HCT116 (cell line): ENCODE results near the gene FHIT. TPM values are rescaled to one million over a fixed set of nuclear protein-coding genes. Genes with fewer than 3 reads are reported as not detected.

ENCODE experiments used
- ATAC-seq: fragments of 200-7000 bp; cut with Tn5 transposase; 2 replicates; pipeline ENCODE4 v1.9.1; 2020; ENCODE audit warnings: mild to moderate bottlenecking, moderate library complexity
- BruUV-seq: library from RNA; stranded (reverse); fragments of 400-500 nt; replicated peaks from 2 replicates; lab custom pipeline; 2021; lab: Mats Ljungman, UMichigan
- CTCF ChIA-PET: fragments of 300-600 bp; sonication (Branson Sonifier 250); formaldehyde crosslinking; loops from one replicate; lab custom pipeline; 2021; ENCODE audit warnings: antibody characterized with exemption; lab: Charles Lee
- POLR2A ChIA-PET: fragments of 300-600, 350-600 bp; sonication (Branson Sonifier 250); formaldehyde crosslinking; loops from one replicate; lab custom pipeline; 2021; ENCODE audit warnings: antibody characterized with exemption; lab: Charles Lee
- RAD21 ChIA-PET, 2 experiments: fragments of 300-600 bp; sonication (Branson Sonifier 250); formaldehyde crosslinking; loops; one replicate each; lab custom pipeline; 2023; ENCODE audit warnings: low total read pairs in 2 of 2; ENCODE audit not compliant: uncharacterized antibody in 2 of 2, unreplicated experiment in 2 of 2, low non-redundant PET in 1 of 2; lab: Charles Lee
- DNase-seq: peaks from one replicate; pipeline ENCODE4 v3.0.0-alpha.2; 2010; ENCODE audit warnings: low read depth, low spot score
- H2AFZ ChIP-seq: fragments of 200-600 bp; shearing (Covaris generic), sonication (generic); 2 replicates; pipeline ENCODE4 v1.6.1; 2017; ENCODE audit warnings: low read depth, mixed run types, mixed read lengths, antibody characterized with exemption, low read length; ENCODE audit not compliant: poor library complexity, severe bottlenecking
- H3K27ac ChIP-seq: 2 replicates; pipeline ENCODE4 v1.5.1; 2012; ENCODE audit warnings: low read depth, low read length
- H3K27me3 ChIP-seq: fragments of 200-600 bp; sonication (generic); 2 replicates; pipeline ENCODE4 v1.6.1; 2016; ENCODE audit warnings: mixed run types, low read length, mixed read lengths; ENCODE audit not compliant: insufficient read depth
- H3K36me3 ChIP-seq, 2 experiments: fragments of 200-500 bp in 1 of 2; fragments of 200-600 bp in 1 of 2; sonication (Bioruptor generic) in 1 of 2; sonication (generic) in 1 of 2; 2 replicates each; pipeline versions ENCODE4 v1.5.1 to v1.6.1; 2014 to 2016; ENCODE audit warnings: low read length in 2 of 2, inconsistent platforms in 1 of 2, mixed read lengths in 1 of 2, mixed run types in 1 of 2; ENCODE audit not compliant: insufficient read depth in 2 of 2, control insufficient read depth in 1 of 2
- H3K4me1 ChIP-seq, 2 experiments: fragments of 200-600 bp in 1 of 2; sonication (generic) in 1 of 2; 2 replicates each; pipeline versions ENCODE4 v1.5.1 to v1.6.1; 2012 to 2017; ENCODE audit warnings: low read length in 2 of 2, inconsistent platforms in 1 of 2, mild to moderate bottlenecking in 1 of 2, mixed read lengths in 1 of 2, mixed run types in 1 of 2, moderate library complexity in 1 of 2; ENCODE audit not compliant: insufficient read depth in 2 of 2, control insufficient read depth in 1 of 2
- H3K4me2 ChIP-seq: fragments of 200-600 bp; sonication (generic); 2 replicates; pipeline ENCODE4 v1.6.1; 2017; ENCODE audit warnings: mixed run types, low read length, mixed read lengths
- H3K4me3 ChIP-seq, 2 experiments: fragments of 200-600 bp in 1 of 2; sonication (generic) in 1 of 2; replicated peaks in 1 of 2; 2 replicates each; pipeline ENCODE4 v1.5.1; 2011 to 2016; ENCODE audit warnings: low read length in 2 of 2, control low read depth in 1 of 2, low read depth in 1 of 2, mild to moderate bottlenecking in 1 of 2, mixed read lengths in 1 of 2, mixed run types in 1 of 2
- H3K79me2 ChIP-seq: fragments of 200-600 bp; sonication (generic); 2 replicates; pipeline ENCODE4 v1.6.1; 2017; ENCODE audit warnings: mild to moderate bottlenecking, mixed run types, low read length, moderate library complexity, mixed read lengths; ENCODE audit not compliant: insufficient read depth
- H3K9ac ChIP-seq: fragments of 200-600 bp; sonication (generic); 2 replicates; pipeline ENCODE4 v1.6.1; 2016; ENCODE audit warnings: low read length, mixed read lengths
- H3K9me2 ChIP-seq: fragments of 200-600 bp; sonication (generic), shearing (Covaris generic); 2 replicates; pipeline ENCODE4 v1.6.1; 2017; ENCODE audit warnings: mixed run types, mild to moderate bottlenecking, moderate library complexity; ENCODE audit not compliant: insufficient read depth
- H3K9me3 ChIP-seq, 2 experiments: fragments of 200-500 bp in 1 of 2; fragments of 200-600 bp in 1 of 2; sonication (Bioruptor generic) in 1 of 2; sonication (generic) in 1 of 2; 2 replicates each; pipeline ENCODE4 v1.6.1; 2014 to 2017; ENCODE audit warnings: low read length in 2 of 2, mixed read lengths in 2 of 2, inconsistent platforms in 1 of 2, low read depth in 1 of 2, mild to moderate bottlenecking in 1 of 2, mixed run types in 1 of 2, moderate library complexity in 1 of 2; ENCODE audit not compliant: control insufficient read depth in 1 of 2, insufficient read depth in 1 of 2
- H4K20me1 ChIP-seq: fragments of 200-600 bp; sonication (generic), shearing (Covaris generic); 2 replicates; pipeline ENCODE4 v1.6.1; 2017; ENCODE audit warnings: mixed run types, mild to moderate bottlenecking, moderate library complexity; ENCODE audit not compliant: insufficient read depth
- CEBPB ChIP-seq: IDR thresholded peaks from 2 replicates; pipeline ENCODE4 v1.6.1; 2012; ENCODE audit warnings: low read depth
- ELF1 ChIP-seq: IDR thresholded peaks from 2 replicates; pipeline ENCODE4 v1.6.1; 2012; ENCODE audit warnings: low read depth, borderline replicate concordance
- EZH2 ChIP-seq: fragments of 200-600 bp; sonication (generic); IDR thresholded peaks from 2 replicates; pipeline ENCODE4 v1.6.1; 2017; ENCODE audit warnings: antibody characterized with exemption, mixed run types
- EZH2phosphoT487 ChIP-seq: fragments of 200-600 bp; IDR thresholded peaks from 2 replicates; pipeline ENCODE4 v1.6.1; 2018; ENCODE audit warnings: antibody characterized with exemption, borderline replicate concordance
- FOSL1 ChIP-seq: IDR thresholded peaks from 2 replicates; pipeline ENCODE4 v1.6.1; 2012; ENCODE audit warnings: low read depth
- JUND ChIP-seq: IDR thresholded peaks from 2 replicates; pipeline ENCODE4 v1.6.1; 2012
- TCF7L2 ChIP-seq: IDR thresholded peaks from 2 replicates; pipeline ENCODE4 v1.7.0; 2011; ENCODE audit warnings: borderline replicate concordance, inconsistent platforms; ENCODE audit not compliant: insufficient read depth, insufficient read length; ENCODE audit errors: extremely low read depth
- YY1 ChIP-seq: IDR thresholded peaks from 2 replicates; pipeline ENCODE4 v1.6.1; 2011; ENCODE audit warnings: low read length, low read depth, moderate library complexity, mild to moderate bottlenecking; ENCODE audit not compliant: insufficient replicate concordance; ENCODE audit errors: extremely low read depth
- intact Hi-C: fragments of 100-400 bp; cut with micrococcal nuclease; formaldehyde crosslinking; loops from 2 replicates; pipeline ENCODE4 v1.10.0; 2022
- total RNA-seq: library from RNA; stranded (reverse); gene quantifications from one replicate; pipeline ENCODE4 v1.2.1, GENCODE V29; 2021; ENCODE audit not compliant: unreplicated experiment
- TF ChIP-seq, protein P1 (sequence below): IDR thresholded peaks from 2 replicates; pipeline ENCODE4 v1.6.1; 2011; ENCODE audit warnings: mild to moderate bottlenecking, low read length, moderate library complexity; ENCODE audit not compliant: insufficient replicate concordance; ENCODE audit errors: extremely low read depth
- TF ChIP-seq, protein P2 (sequence below): IDR thresholded peaks from 2 replicates; pipeline ENCODE4 v1.6.1; 2012; ENCODE audit warnings: low read depth
- TF ChIP-seq, protein P3 (sequence below), 3 experiments: fragments of 200-600 bp in 1 of 3; sonication (generic) in 1 of 3; IDR thresholded peaks in 2 of 3; conservative IDR thresholded peaks in 1 of 3; 2 replicates each; pipeline ENCODE4 v1.5.1; 2012 to 2017; ENCODE audit warnings: low read depth in 2 of 3, low read length in 2 of 3, antibody characterized with exemption in 1 of 3, borderline replicate concordance in 1 of 3, control low read depth in 1 of 3, mild to moderate bottlenecking in 1 of 3, mixed read lengths in 1 of 3, mixed run types in 1 of 3, moderate library complexity in 1 of 3; ENCODE audit not compliant: insufficient read depth in 1 of 3
- TF ChIP-seq, protein P4 (sequence below): IDR thresholded peaks from 2 replicates; pipeline ENCODE4 v1.6.1; 2012
- TF ChIP-seq, protein P5 (sequence below): IDR thresholded peaks from 2 replicates; pipeline ENCODE4 v1.6.1; 2012

FHIT gene
- total RNA-seq, 1 experiment from 2014 or later: 20.1 TPM

DNA sequence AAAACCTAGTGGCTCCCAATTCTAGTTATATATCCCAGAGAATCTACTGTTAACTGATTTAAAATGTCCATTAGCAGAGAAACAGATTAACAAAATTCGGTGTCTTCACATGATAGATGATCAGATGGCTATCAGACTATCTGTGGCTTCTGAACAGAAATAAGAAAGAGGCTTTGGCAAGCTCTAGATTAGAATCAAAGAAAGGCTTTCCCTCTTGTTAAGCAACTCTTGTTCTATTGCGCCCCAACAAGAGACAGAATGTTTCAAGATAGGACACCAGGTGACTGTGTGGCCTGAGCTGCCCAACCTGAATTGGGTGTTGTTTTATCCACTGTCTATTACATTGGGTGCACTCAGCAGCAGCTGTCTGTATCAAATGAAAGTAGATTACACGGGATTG lies 483.7 kb downstream of the FHIT start:
- ATAC-seq: no peak
- RAD21 ChIA-PET: no interaction called here

DNA sequence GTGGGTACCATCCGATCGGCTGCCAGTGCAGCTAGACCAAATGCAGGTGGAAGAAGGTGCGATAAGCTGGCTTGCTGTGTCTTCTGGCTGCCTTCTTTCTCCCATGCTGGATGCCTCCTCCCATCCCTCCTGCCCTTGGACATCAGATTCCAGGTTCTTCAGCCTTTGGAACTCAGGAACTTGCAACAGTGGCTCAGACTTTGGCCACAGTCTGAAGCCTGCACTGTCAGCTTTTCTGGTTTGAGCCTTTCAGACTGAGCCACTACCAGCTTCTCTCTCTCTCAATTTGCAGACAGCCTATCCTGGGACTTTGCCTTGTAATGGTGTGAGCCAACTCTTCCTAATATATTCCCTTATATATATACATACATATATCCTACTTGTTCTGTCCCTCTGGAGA lies 485.5 kb downstream of the FHIT start:
- no peaks in the 10 kb centered on the region for H4K20me1 ChIP-seq
- H3K9ac ChIP-seq: no peak overlapping the region
- no TSS peak for BruUV-seq
- DNase-seq (no peak), ATAC-seq (no peak)
- POLR2A ChIA-PET: no interaction called here
- H3K4me3 ChIP-seq: no peak overlapping the region
- no peak overlapping the region for H3K4me2 ChIP-seq
- intact Hi-C loops: no loop called here
- CTCF ChIA-PET: no interaction called here
- H3K9me3 ChIP-seq: no peaks in the 10 kb centered on the region
- no peak overlapping the region for H3K27ac ChIP-seq
- no peaks in the 10 kb centered on the region for H3K36me3 ChIP-seq
- no peak overlapping the region for H2AFZ ChIP-seq
- no peaks in the 10 kb centered on the region for H3K9me2 ChIP-seq
- no peaks in the 10 kb centered on the region for H3K27me3 ChIP-seq
- no peaks in the 10 kb centered on the region for H3K79me2 ChIP-seq
- RAD21 ChIA-PET: no interaction called here
- no peaks in the 10 kb centered on the region for H3K4me1 ChIP-seq
- TF ChIP-seq CEBPB (no peak), EZH2 (no peak), TCF7L2 (no peak), JUND (no peak), EZH2phosphoT487 (no peak)
- TF ChIP-seq, protein P1, sequence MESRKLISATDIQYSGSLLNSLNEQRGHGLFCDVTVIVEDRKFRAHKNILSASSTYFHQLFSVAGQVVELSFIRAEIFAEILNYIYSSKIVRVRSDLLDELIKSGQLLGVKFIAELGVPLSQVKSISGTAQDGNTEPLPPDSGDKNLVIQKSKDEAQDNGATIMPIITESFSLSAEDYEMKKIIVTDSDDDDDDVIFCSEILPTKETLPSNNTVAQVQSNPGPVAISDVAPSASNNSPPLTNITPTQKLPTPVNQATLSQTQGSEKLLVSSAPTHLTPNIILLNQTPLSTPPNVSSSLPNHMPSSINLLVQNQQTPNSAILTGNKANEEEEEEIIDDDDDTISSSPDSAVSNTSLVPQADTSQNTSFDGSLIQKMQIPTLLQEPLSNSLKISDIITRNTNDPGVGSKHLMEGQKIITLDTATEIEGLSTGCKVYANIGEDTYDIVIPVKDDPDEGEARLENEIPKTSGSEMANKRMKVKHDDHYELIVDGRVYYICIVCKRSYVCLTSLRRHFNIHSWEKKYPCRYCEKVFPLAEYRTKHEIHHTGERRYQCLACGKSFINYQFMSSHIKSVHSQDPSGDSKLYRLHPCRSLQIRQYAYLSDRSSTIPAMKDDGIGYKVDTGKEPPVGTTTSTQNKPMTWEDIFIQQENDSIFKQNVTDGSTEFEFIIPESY: no peak
- TF ChIP-seq, protein P2, sequence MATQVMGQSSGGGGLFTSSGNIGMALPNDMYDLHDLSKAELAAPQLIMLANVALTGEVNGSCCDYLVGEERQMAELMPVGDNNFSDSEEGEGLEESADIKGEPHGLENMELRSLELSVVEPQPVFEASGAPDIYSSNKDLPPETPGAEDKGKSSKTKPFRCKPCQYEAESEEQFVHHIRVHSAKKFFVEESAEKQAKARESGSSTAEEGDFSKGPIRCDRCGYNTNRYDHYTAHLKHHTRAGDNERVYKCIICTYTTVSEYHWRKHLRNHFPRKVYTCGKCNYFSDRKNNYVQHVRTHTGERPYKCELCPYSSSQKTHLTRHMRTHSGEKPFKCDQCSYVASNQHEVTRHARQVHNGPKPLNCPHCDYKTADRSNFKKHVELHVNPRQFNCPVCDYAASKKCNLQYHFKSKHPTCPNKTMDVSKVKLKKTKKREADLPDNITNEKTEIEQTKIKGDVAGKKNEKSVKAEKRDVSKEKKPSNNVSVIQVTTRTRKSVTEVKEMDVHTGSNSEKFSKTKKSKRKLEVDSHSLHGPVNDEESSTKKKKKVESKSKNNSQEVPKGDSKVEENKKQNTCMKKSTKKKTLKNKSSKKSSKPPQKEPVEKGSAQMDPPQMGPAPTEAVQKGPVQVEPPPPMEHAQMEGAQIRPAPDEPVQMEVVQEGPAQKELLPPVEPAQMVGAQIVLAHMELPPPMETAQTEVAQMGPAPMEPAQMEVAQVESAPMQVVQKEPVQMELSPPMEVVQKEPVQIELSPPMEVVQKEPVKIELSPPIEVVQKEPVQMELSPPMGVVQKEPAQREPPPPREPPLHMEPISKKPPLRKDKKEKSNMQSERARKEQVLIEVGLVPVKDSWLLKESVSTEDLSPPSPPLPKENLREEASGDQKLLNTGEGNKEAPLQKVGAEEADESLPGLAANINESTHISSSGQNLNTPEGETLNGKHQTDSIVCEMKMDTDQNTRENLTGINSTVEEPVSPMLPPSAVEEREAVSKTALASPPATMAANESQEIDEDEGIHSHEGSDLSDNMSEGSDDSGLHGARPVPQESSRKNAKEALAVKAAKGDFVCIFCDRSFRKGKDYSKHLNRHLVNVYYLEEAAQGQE: no peak
- TF ChIP-seq, protein P3, sequence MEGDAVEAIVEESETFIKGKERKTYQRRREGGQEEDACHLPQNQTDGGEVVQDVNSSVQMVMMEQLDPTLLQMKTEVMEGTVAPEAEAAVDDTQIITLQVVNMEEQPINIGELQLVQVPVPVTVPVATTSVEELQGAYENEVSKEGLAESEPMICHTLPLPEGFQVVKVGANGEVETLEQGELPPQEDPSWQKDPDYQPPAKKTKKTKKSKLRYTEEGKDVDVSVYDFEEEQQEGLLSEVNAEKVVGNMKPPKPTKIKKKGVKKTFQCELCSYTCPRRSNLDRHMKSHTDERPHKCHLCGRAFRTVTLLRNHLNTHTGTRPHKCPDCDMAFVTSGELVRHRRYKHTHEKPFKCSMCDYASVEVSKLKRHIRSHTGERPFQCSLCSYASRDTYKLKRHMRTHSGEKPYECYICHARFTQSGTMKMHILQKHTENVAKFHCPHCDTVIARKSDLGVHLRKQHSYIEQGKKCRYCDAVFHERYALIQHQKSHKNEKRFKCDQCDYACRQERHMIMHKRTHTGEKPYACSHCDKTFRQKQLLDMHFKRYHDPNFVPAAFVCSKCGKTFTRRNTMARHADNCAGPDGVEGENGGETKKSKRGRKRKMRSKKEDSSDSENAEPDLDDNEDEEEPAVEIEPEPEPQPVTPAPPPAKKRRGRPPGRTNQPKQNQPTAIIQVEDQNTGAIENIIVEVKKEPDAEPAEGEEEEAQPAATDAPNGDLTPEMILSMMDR (IDR thresholded peaks at IDR 0.05 in 2 of 3, conservative IDR thresholded peaks at IDR 0.05 in 1 of 3; ENCODE audit: borderline replicate concordance in 1 of 3, insufficient read depth in 1 of 3, low read depth in 2 of 3, low read length in 2 of 3): no peak
- TF ChIP-seq, protein P4, sequence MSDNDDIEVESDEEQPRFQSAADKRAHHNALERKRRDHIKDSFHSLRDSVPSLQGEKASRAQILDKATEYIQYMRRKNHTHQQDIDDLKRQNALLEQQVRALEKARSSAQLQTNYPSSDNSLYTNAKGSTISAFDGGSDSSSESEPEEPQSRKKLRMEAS: no peak

More for the DNA sequence above, 483.7 kb downstream of the FHIT start:
- no TSS peak for BruUV-seq
- Histone ChIP-seq H3K9me3 (no peaks in the 10 kb centered on the region), H3K79me2 (no peaks in the 10 kb centered on the region)
- intact Hi-C loops: no loop called here
- TF ChIP-seq ELF1 (no peak), YY1 (no peak), EZH2phosphoT487 (no peak), FOSL1 (no peak)
- TF ChIP-seq, protein P5, sequence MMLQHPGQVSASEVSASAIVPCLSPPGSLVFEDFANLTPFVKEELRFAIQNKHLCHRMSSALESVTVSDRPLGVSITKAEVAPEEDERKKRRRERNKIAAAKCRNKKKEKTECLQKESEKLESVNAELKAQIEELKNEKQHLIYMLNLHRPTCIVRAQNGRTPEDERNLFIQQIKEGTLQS: no peak
- TF ChIP-seq, all 23 proteins: peak for 0
- POLR2A ChIA-PET: no interaction called here
- DNase-seq: no peak
- Histone ChIP-seq H3K27me3 (no peaks in the 10 kb centered on the region), H3K36me3 (no peaks in the 10 kb centered on the region), H2AFZ (no peak overlapping the region), H3K4me2 (no peak overlapping the region), H3K27ac (no peak overlapping the region), H3K9ac (no peak overlapping the region), H4K20me1 (no peaks in the 10 kb centered on the region), H3K9me2 (no peaks in the 10 kb centered on the region), H3K4me3 (no peak overlapping the region), H3K4me1 (no peaks in the 10 kb centered on the region)
- CTCF ChIA-PET: no interaction called here
